ENCODE results near the gene DACH1. TPM values are rescaled to one million over a fixed set of nuclear protein-coding genes. Genes with fewer than 3 reads are reported as not detected.

DACH1 gene
- total and polyA plus RNA-seq, 9 of the 15 experiments (the other 6 are each of a cell fraction or from before 2014, with no cell fraction given), result 0.04 to 0.07 (median 0.04) TPM; not detected in 2

DNA sequence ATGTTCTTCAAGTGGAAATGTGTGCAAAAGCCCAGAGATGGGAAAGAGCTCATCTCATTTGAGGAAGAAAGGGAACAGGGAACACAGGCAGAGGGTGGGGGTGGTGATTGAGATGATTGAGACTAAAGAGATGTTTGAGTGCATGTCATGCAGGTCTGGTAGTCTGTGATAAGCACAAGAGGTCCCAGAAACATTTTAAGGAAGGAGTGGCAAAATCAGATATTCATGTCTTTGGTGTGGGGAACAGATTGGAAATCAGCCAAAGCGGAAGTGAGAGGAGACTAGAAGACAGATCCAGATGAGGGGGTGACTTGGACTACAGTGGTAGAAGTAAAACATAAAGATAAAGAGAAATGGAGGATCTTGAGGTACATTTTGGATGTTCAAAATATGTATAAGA lies 39.4 kb upstream of the DACH1 start (continued):
- TF ChIP-seq, protein P1, sequence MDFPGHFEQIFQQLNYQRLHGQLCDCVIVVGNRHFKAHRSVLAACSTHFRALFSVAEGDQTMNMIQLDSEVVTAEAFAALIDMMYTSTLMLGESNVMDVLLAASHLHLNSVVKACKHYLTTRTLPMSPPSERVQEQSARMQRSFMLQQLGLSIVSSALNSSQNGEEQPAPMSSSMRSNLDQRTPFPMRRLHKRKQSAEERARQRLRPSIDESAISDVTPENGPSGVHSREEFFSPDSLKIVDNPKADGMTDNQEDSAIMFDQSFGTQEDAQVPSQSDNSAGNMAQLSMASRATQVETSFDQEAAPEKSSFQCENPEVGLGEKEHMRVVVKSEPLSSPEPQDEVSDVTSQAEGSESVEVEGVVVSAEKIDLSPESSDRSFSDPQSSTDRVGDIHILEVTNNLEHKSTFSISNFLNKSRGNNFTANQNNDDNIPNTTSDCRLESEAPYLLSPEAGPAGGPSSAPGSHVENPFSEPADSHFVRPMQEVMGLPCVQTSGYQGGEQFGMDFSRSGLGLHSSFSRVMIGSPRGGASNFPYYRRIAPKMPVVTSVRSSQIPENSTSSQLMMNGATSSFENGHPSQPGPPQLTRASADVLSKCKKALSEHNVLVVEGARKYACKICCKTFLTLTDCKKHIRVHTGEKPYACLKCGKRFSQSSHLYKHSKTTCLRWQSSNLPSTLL (IDR thresholded peaks at IDR 0.05), result no peak
- TF ChIP-seq SMARCA4 (IDR thresholded peaks at IDR 0.05) (peak; percentile 62; the same call in 1 of the 2 replicates), ZNF583 (CRISPR knock-in tag; IDR thresholded peaks at IDR 0.05) (no peak), SRSF9 (IDR thresholded peaks at IDR 0.05; ENCODE audit: borderline replicate concordance, low read depth, low read length) (no peak), JUN (IDR thresholded peaks at IDR 0.05; ENCODE audit: borderline replicate concordance, low read depth, low read length) (no peak), JUN (CRISPR knock-in tag; IDR thresholded peaks at IDR 0.05; ENCODE audit: borderline replicate concordance) (no peak), TBL1XR1 (IDR thresholded peaks at IDR 0.05; ENCODE audit: low read length in 2 of 2) (peak in 1 of 2 experiments; percentile 12; a peak in 1 of 4 replicates), LCOR (CRISPR knock-in tag; IDR thresholded peaks at IDR 0.05) (peak; percentile 65; the same call in 1 of the 2 replicates), RB1 (IDR thresholded peaks at IDR 0.05; ENCODE audit: low read depth) (no peak), U2AF2 (optimal IDR thresholded peaks at IDR 0.05; ENCODE audit: low read depth, low read length) (no peak), CREBBP (IDR thresholded peaks at IDR 0.05; ENCODE audit: low read depth, low read length) (no peak), NFXL1 (CRISPR knock-in tag; IDR thresholded peaks at IDR 0.05) (no peak), SRF (CRISPR knock-in tag; IDR thresholded peaks at IDR 0.05) (no peak), ZNF766 (CRISPR knock-in tag; conservative IDR thresholded peaks at IDR 0.05) (0 out of 2 replicates have a peak, but pooled peaks have one; percentile 21)
- TF ChIP-seq, protein P2, sequence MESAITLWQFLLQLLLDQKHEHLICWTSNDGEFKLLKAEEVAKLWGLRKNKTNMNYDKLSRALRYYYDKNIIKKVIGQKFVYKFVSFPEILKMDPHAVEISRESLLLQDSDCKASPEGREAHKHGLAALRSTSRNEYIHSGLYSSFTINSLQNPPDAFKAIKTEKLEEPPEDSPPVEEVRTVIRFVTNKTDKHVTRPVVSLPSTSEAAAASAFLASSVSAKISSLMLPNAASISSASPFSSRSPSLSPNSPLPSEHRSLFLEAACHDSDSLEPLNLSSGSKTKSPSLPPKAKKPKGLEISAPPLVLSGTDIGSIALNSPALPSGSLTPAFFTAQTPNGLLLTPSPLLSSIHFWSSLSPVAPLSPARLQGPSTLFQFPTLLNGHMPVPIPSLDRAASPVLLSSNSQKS (CRISPR knock-in tag; IDR thresholded peaks at IDR 0.05), result no peak
- TF ChIP-seq, protein P3, sequence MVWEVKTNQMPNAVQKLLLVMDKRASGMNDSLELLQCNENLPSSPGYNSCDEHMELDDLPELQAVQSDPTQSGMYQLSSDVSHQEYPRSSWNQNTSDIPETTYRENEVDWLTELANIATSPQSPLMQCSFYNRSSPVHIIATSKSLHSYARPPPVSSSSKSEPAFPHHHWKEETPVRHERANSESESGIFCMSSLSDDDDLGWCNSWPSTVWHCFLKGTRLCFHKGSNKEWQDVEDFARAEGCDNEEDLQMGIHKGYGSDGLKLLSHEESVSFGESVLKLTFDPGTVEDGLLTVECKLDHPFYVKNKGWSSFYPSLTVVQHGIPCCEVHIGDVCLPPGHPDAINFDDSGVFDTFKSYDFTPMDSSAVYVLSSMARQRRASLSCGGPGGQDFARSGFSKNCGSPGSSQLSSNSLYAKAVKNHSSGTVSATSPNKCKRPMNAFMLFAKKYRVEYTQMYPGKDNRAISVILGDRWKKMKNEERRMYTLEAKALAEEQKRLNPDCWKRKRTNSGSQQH (CRISPR knock-in tag; IDR thresholded peaks at IDR 0.05), result no peak
- TF ChIP-seq, protein P4, sequence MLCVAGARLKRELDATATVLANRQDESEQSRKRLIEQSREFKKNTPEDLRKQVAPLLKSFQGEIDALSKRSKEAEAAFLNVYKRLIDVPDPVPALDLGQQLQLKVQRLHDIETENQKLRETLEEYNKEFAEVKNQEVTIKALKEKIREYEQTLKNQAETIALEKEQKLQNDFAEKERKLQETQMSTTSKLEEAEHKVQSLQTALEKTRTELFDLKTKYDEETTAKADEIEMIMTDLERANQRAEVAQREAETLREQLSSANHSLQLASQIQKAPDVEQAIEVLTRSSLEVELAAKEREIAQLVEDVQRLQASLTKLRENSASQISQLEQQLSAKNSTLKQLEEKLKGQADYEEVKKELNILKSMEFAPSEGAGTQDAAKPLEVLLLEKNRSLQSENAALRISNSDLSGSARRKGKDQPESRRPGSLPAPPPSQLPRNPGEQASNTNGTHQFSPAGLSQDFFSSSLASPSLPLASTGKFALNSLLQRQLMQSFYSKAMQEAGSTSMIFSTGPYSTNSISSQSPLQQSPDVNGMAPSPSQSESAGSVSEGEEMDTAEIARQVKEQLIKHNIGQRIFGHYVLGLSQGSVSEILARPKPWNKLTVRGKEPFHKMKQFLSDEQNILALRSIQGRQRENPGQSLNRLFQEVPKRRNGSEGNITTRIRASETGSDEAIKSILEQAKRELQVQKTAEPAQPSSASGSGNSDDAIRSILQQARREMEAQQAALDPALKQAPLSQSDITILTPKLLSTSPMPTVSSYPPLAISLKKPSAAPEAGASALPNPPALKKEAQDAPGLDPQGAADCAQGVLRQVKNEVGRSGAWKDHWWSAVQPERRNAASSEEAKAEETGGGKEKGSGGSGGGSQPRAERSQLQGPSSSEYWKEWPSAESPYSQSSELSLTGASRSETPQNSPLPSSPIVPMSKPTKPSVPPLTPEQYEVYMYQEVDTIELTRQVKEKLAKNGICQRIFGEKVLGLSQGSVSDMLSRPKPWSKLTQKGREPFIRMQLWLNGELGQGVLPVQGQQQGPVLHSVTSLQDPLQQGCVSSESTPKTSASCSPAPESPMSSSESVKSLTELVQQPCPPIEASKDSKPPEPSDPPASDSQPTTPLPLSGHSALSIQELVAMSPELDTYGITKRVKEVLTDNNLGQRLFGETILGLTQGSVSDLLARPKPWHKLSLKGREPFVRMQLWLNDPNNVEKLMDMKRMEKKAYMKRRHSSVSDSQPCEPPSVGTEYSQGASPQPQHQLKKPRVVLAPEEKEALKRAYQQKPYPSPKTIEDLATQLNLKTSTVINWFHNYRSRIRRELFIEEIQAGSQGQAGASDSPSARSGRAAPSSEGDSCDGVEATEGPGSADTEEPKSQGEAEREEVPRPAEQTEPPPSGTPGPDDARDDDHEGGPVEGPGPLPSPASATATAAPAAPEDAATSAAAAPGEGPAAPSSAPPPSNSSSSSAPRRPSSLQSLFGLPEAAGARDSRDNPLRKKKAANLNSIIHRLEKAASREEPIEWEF (CRISPR knock-in tag; IDR thresholded peaks at IDR 0.05), result no peak
- TF ChIP-seq, protein P5, sequence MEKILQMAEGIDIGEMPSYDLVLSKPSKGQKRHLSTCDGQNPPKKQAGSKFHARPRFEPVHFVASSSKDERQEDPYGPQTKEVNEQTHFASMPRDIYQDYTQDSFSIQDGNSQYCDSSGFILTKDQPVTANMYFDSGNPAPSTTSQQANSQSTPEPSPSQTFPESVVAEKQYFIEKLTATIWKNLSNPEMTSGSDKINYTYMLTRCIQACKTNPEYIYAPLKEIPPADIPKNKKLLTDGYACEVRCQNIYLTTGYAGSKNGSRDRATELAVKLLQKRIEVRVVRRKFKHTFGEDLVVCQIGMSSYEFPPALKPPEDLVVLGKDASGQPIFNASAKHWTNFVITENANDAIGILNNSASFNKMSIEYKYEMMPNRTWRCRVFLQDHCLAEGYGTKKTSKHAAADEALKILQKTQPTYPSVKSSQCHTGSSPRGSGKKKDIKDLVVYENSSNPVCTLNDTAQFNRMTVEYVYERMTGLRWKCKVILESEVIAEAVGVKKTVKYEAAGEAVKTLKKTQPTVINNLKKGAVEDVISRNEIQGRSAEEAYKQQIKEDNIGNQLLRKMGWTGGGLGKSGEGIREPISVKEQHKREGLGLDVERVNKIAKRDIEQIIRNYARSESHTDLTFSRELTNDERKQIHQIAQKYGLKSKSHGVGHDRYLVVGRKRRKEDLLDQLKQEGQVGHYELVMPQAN (IDR thresholded peaks at IDR 0.05; ENCODE audit: borderline replicate concordance), result no peak

Measured in K562 (cell line).